Measurements from ENCODE around the gene PUSL1. TPM values are rescaled to one million over a fixed set of nuclear protein-coding genes. Genes with fewer than 3 reads are reported as not detected.
A peak's percentile ranks its signal among the peaks of the same experiment; 100 is the strongest.

PUSL1 gene
- total and polyA plus RNA-seq, 2 experiments from 2014 or later, result 30.9 to 36.2 TPM

GRCh38 chr1:1332031-1332755, 23.8 kb downstream of the PUSL1 start:
- in situ Hi-C loops (cut with MboI), result no loop called here
- H4K20me1 ChIP-seq (ENCODE audit: insufficient read depth), result no peaks in the 10 kb centered on the region
- H3K9me2 ChIP-seq (ENCODE audit: insufficient read depth), result no peaks in the 10 kb centered on the region
- H3K4me1 ChIP-seq (ENCODE audit: insufficient read depth), result peaks cover 12% of the 10 kb centered on the region
- no peaks in the 10 kb centered on the region for H3K27me3 ChIP-seq (replicated peaks; ENCODE audit: insufficient read depth)
- H3K79me2 ChIP-seq (ENCODE audit: insufficient read depth), result no peaks in the 10 kb centered on the region
- WGBS, 2 experiments (ENCODE audit: low coverage in 1 of 2, low lambda C conversion rate in 2 of 2, missing lambda C conversion rate in 2 of 2), result 78 to 79% methylated on average over 52 to 56 of the region's 57 CpGs
- no peak overlapping the region for H3K9ac ChIP-seq
- H3K4me3 ChIP-seq, result no peak overlapping the region
- H3K27ac ChIP-seq, result no peak overlapping the region
- TF ChIP-seq EZH2phosphoT487 (IDR thresholded peaks at IDR 0.05; ENCODE audit: insufficient read depth, low read depth), result no peak
- TF ChIP-seq EZH2 (IDR thresholded peaks at IDR 0.05; ENCODE audit: insufficient read depth, poor library complexity, severe bottlenecking), result no peak
- DNase-seq, result no peak
- H3F3A ChIP-seq (ENCODE audit: insufficient read depth), result no peaks in the 10 kb centered on the region
- H3K9me3 ChIP-seq (ENCODE audit: low read depth), result no peaks in the 10 kb centered on the region
- no peaks in the 10 kb centered on the region; the same call in 1 of the 2 replicates for H3K36me3 ChIP-seq (ENCODE audit: low read depth)
- no peak overlapping the region for H3K4me2 ChIP-seq (ENCODE audit: unreplicated experiment)
- H2AFZ ChIP-seq, result no peak overlapping the region

- in situ Hi-C loops (cut with MboI), result no loop called here
- Histone ChIP-seq H3K79me2 (ENCODE audit: insufficient read depth) (no peaks in the 10 kb centered on the region), H2AFZ (no peak overlapping the region), H4K20me1 (ENCODE audit: insufficient read depth) (no peaks in the 10 kb centered on the region), H3K4me1 (ENCODE audit: insufficient read depth) (peaks cover 12% of the 10 kb centered on the region), H3K9me2 (ENCODE audit: insufficient read depth) (no peaks in the 10 kb centered on the region), H3F3A (ENCODE audit: insufficient read depth) (no peaks in the 10 kb centered on the region), H3K27me3 (replicated peaks; ENCODE audit: insufficient read depth) (no peaks in the 10 kb centered on the region), H3K9ac (no peak overlapping the region), H3K4me2 (ENCODE audit: unreplicated experiment) (no peak overlapping the region), H3K36me3 (ENCODE audit: low read depth) (no peaks in the 10 kb centered on the region; the same call in 1 of the 2 replicates), H3K27ac (no peak overlapping the region), H3K4me3 (no peak overlapping the region), H3K9me3 (ENCODE audit: low read depth) (no peaks in the 10 kb centered on the region)
- DNase-seq, result no peak
- 75 to 80% methylated on average over 33 to 36 of the region's 48 CpGs for WGBS, 2 experiments (ENCODE audit: low coverage in 1 of 2, low lambda C conversion rate in 2 of 2, missing lambda C conversion rate in 2 of 2)
- TF ChIP-seq EZH2 (IDR thresholded peaks at IDR 0.05; ENCODE audit: insufficient read depth, poor library complexity, severe bottlenecking), result no peak
- TF ChIP-seq EZH2phosphoT487 (IDR thresholded peaks at IDR 0.05; ENCODE audit: insufficient read depth, low read depth), result no peak
Observed at GRCh38 chr1:1332774-1333480, 24.5 kb downstream of the PUSL1 start.

- H3K79me2 ChIP-seq (ENCODE audit: insufficient read depth), result no peaks in the 10 kb centered on the region
- H3K36me3 ChIP-seq (ENCODE audit: low read depth), result no peaks in the 10 kb centered on the region; the same call in 1 of the 2 replicates
- no peaks in the 10 kb centered on the region for H3K9me3 ChIP-seq (ENCODE audit: low read depth)
- no peak overlapping the region for H3K27ac ChIP-seq
- no peaks in the 10 kb centered on the region for H3F3A ChIP-seq (ENCODE audit: insufficient read depth)
- no peak overlapping the region for H3K4me3 ChIP-seq
- no peak overlapping the region for H2AFZ ChIP-seq
- in situ Hi-C loops (cut with MboI), result no loop called here
- DNase-seq, result peak; percentile 47
- TF ChIP-seq EZH2 (IDR thresholded peaks at IDR 0.05; ENCODE audit: insufficient read depth, poor library complexity, severe bottlenecking) (no peak), EZH2phosphoT487 (IDR thresholded peaks at IDR 0.05; ENCODE audit: insufficient read depth, low read depth) (no peak)
- H3K4me2 ChIP-seq (ENCODE audit: unreplicated experiment), result no peak overlapping the region
- H3K9ac ChIP-seq, result no peak overlapping the region
- WGBS, 2 experiments (ENCODE audit: low coverage in 1 of 2, low lambda C conversion rate in 2 of 2, missing lambda C conversion rate in 2 of 2), result 60 to 61% methylated on average over 34 to 35 of the region's 36 CpGs
- H3K4me1 ChIP-seq (ENCODE audit: insufficient read depth), result peaks cover 12% of the 10 kb centered on the region
- no peaks in the 10 kb centered on the region for H3K9me2 ChIP-seq (ENCODE audit: insufficient read depth)
- no peaks in the 10 kb centered on the region for H3K27me3 ChIP-seq (replicated peaks; ENCODE audit: insufficient read depth)
- H4K20me1 ChIP-seq (ENCODE audit: insufficient read depth), result no peaks in the 10 kb centered on the region
Observed at GRCh38 chr1:1333551-1334241, 25.3 kb downstream of the PUSL1 start.

GRCh38 chr1:1334835-1335234, 26.4 kb downstream of the PUSL1 start:
- TF ChIP-seq EZH2 (IDR thresholded peaks at IDR 0.05; ENCODE audit: insufficient read depth, poor library complexity, severe bottlenecking) (no peak), EZH2phosphoT487 (IDR thresholded peaks at IDR 0.05; ENCODE audit: insufficient read depth, low read depth) (no peak)
- Histone ChIP-seq H2AFZ (no peak overlapping the region), H3K9ac (no peak overlapping the region), H3K36me3 (ENCODE audit: low read depth) (no peaks in the 10 kb centered on the region; the same call in 1 of the 2 replicates), H3K4me1 (ENCODE audit: insufficient read depth) (peaks cover 12% of the 10 kb centered on the region), H3K9me2 (ENCODE audit: insufficient read depth) (no peaks in the 10 kb centered on the region), H3K79me2 (ENCODE audit: insufficient read depth) (no peaks in the 10 kb centered on the region), H3K4me2 (ENCODE audit: unreplicated experiment) (no peak overlapping the region), H4K20me1 (ENCODE audit: insufficient read depth) (no peaks in the 10 kb centered on the region), H3K4me3 (no peak overlapping the region), H3K27me3 (replicated peaks; ENCODE audit: insufficient read depth) (no peaks in the 10 kb centered on the region), H3K9me3 (ENCODE audit: low read depth) (no peaks in the 10 kb centered on the region), H3F3A (ENCODE audit: insufficient read depth) (no peaks in the 10 kb centered on the region), H3K27ac (no peak overlapping the region)
- 82 to 93% methylated on average over 8 to 11 of the region's 11 CpGs for WGBS, 2 experiments (ENCODE audit: low coverage in 1 of 2, low lambda C conversion rate in 2 of 2, missing lambda C conversion rate in 2 of 2)
- in situ Hi-C loops (cut with MboI), result no loop called here
- DNase-seq, result no peak
